Measurements from ENCODE around the gene CD33. TPM values are rescaled to one million over a fixed set of nuclear protein-coding genes. Genes with fewer than 3 reads are reported as not detected.
"Not testable (repeated sequence)": the region's sequence is repeated elsewhere in the genome, so short reads cannot be mapped to it uniquely, and the experiment has no call there.

CD33 gene
- total RNA-seq, 2 experiments from 2014 or later: 2.3 to 4.0 TPM

GRCh38 chr19:51194527-51195315 lies 30.2 kb upstream of the CD33 start:
- ChIA-PET CTCF (interaction anchor here (2.0 kb wide), 1 partner anchor 65 kb away, joined by 7 read pairs; no protein-coding TSS in a partner anchor), POLR2A (no interaction called here)
- ATAC-seq (peak; percentile 91), DNase-seq (no peak)
- Mint-ChIP-seq H3K4me1 (ENCODE audit: low read depth) (peaks cover 12% of the 10 kb centered on the region), H3K27ac (no peak overlapping the region), H3K4me3 (no peak overlapping the region), H3K27me3 (ENCODE audit: low read depth) (peaks cover 5% of the 10 kb centered on the region), H3K9me3 (ENCODE audit: insufficient read depth) (no peaks in the 10 kb centered on the region), H3K36me3 (ENCODE audit: low read depth) (no peaks in the 10 kb centered on the region)

- H3K27ac Mint-ChIP-seq: no peak overlapping the region
- ATAC-seq: no peak
- no peak overlapping the region for H3K4me3 Mint-ChIP-seq
- peaks cover 5% of the 10 kb centered on the region for H3K27me3 Mint-ChIP-seq (ENCODE audit: low read depth)
- peaks cover 12% of the 10 kb centered on the region for H3K4me1 Mint-ChIP-seq (ENCODE audit: low read depth)
- CTCF ChIA-PET: interaction anchor here (2.0 kb wide), 1 partner anchor 65 kb away, joined by 7 read pairs; no protein-coding TSS in a partner anchor
- POLR2A ChIA-PET: interaction anchor here (0.5 kb wide), 1 partner anchor 1037 kb away, joined by 3 read pairs; no protein-coding TSS in a partner anchor
- no peak for DNase-seq
- H3K36me3 Mint-ChIP-seq (ENCODE audit: low read depth): no peaks in the 10 kb centered on the region
- H3K9me3 Mint-ChIP-seq (ENCODE audit: insufficient read depth): no peaks in the 10 kb centered on the region
Measured at GRCh38 chr19:51195316-51195586, 29.6 kb upstream of the CD33 start.

- Mint-ChIP-seq H3K9me3 (ENCODE audit: insufficient read depth) (no peaks in the 10 kb centered on the region), H3K27ac (no peak overlapping the region), H3K4me3 (no peak overlapping the region), H3K4me1 (ENCODE audit: low read depth) (peaks cover 12% of the 10 kb centered on the region), H3K27me3 (ENCODE audit: low read depth) (peaks cover 7% of the 10 kb centered on the region), H3K36me3 (ENCODE audit: low read depth) (no peaks in the 10 kb centered on the region)
- DNase-seq: no peak
- POLR2A ChIA-PET: interaction anchor here (0.5 kb wide), 1 partner anchor 1036 kb away, joined by 3 read pairs; no protein-coding TSS in a partner anchor
- ATAC-seq: no peak
- CTCF ChIA-PET: interaction anchor here (2.0 kb wide), 1 partner anchor 64 kb away, joined by 7 read pairs; no protein-coding TSS in a partner anchor
Measured at GRCh38 chr19:51195616-51196015, 29.3 kb upstream of the CD33 start.

- POLR2A ChIA-PET: no interaction called here
- no peak for ATAC-seq
- Mint-ChIP-seq H3K4me3 (no peak overlapping the region), H3K36me3 (ENCODE audit: low read depth) (no peaks in the 10 kb centered on the region), H3K4me1 (ENCODE audit: low read depth) (peaks cover 12% of the 10 kb centered on the region), H3K9me3 (ENCODE audit: insufficient read depth) (no peaks in the 10 kb centered on the region), H3K27me3 (ENCODE audit: low read depth) (peaks cover 8% of the 10 kb centered on the region), H3K27ac (no peak overlapping the region)
- no peak for DNase-seq
- CTCF ChIA-PET: interaction anchor here (0.6 kb wide), 1 partner anchor 241 kb away, joined by 3 read pairs; no protein-coding TSS in a partner anchor
Measured at GRCh38 chr19:51196181-51196580, 28.7 kb upstream of the CD33 start.

- peaks cover 12% of the 10 kb centered on the region for H3K4me1 Mint-ChIP-seq (ENCODE audit: low read depth)
- H3K27me3 Mint-ChIP-seq (ENCODE audit: low read depth): peaks cover 19% of the 10 kb centered on the region
- ChIA-PET POLR2A (no interaction called here), CTCF (no interaction called here)
- no peak overlapping the region for H3K27ac Mint-ChIP-seq
- no peaks in the 10 kb centered on the region for H3K9me3 Mint-ChIP-seq (ENCODE audit: insufficient read depth)
- no peaks in the 10 kb centered on the region for H3K36me3 Mint-ChIP-seq (ENCODE audit: low read depth)
- ATAC-seq (no peak), DNase-seq (no peak)
- no peak overlapping the region for H3K4me3 Mint-ChIP-seq
Measured at GRCh38 chr19:51198641-51199040, 26.2 kb upstream of the CD33 start.

DNA sequence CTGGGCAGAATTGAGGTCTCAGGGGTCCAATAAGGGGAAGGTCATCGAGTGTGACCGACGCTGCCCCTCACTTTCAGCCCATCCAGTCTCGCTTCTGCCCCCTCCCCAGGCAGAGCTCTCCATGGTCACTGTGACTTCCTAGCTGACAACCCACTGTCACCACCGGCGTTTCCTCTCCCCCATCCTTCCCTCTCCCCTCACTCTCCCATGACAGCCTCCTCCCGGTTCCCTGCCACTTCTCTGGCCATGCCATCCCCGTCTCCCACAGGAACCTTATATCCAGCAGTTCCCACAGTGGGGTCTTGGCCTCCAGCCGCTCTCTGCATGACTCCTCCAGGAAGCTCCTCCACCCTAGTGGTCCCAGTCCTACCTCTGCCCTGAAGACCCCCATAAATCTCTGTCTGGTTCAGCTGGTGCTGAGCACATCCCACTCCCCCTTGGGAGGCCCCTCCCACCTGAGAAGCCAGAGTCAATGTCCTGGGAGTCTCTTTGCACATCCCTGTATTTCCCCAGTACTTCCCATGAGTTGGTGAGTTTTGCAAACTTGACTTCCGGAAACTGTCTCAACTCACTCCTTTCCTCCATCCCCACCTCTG lies 24.7 kb upstream of the CD33 start:
- CTCF ChIA-PET: no interaction called here

GRCh38 chr19:51201712-51202111 lies 23.2 kb upstream of the CD33 start:
- CTCF ChIA-PET: no interaction called here
- ATAC-seq (no peak), DNase-seq (no peak)
- Mint-ChIP-seq H3K27ac (no peak overlapping the region), H3K9me3 (ENCODE audit: insufficient read depth) (no peaks in the 10 kb centered on the region), H3K4me1 (ENCODE audit: low read depth) (peaks cover 5% of the 10 kb centered on the region), H3K4me3 (no peak overlapping the region), H3K27me3 (ENCODE audit: low read depth) (peaks cover 33% of the 10 kb centered on the region), H3K36me3 (ENCODE audit: low read depth) (no peaks in the 10 kb centered on the region)
- POLR2A ChIA-PET: no interaction called here

More for the DNA sequence above, 24.7 kb upstream of the CD33 start:
- H3K4me3 Mint-ChIP-seq: no peak overlapping the region
- peaks cover 12% of the 10 kb centered on the region for H3K4me1 Mint-ChIP-seq (ENCODE audit: low read depth)
- ATAC-seq (no peak), DNase-seq (no peak)
- H3K9me3 Mint-ChIP-seq (ENCODE audit: insufficient read depth): no peaks in the 10 kb centered on the region
- no peaks in the 10 kb centered on the region for H3K36me3 Mint-ChIP-seq (ENCODE audit: low read depth)
- POLR2A ChIA-PET: no interaction called here
- peaks cover 22% of the 10 kb centered on the region for H3K27me3 Mint-ChIP-seq (ENCODE audit: low read depth)
- no peak overlapping the region for H3K27ac Mint-ChIP-seq

GRCh38 chr19:51203916-51204315 lies 21.0 kb upstream of the CD33 start:
- H3K36me3 Mint-ChIP-seq (ENCODE audit: low read depth): no peaks in the 10 kb centered on the region
- H3K27ac Mint-ChIP-seq: no peak overlapping the region
- POLR2A ChIA-PET: no interaction called here
- ATAC-seq: no peak
- no peak for DNase-seq
- no peak overlapping the region for H3K4me3 Mint-ChIP-seq
- H3K4me1 Mint-ChIP-seq (ENCODE audit: low read depth): peaks cover 17% of the 10 kb centered on the region
- no peaks in the 10 kb centered on the region for H3K9me3 Mint-ChIP-seq (ENCODE audit: insufficient read depth)
- peaks cover 38% of the 10 kb centered on the region for H3K27me3 Mint-ChIP-seq (ENCODE audit: low read depth)
- CTCF ChIA-PET: interaction anchor here (0.7 kb wide), 1 partner anchor 63 kb away, joined by 3 read pairs; no protein-coding TSS in a partner anchor

DNA sequence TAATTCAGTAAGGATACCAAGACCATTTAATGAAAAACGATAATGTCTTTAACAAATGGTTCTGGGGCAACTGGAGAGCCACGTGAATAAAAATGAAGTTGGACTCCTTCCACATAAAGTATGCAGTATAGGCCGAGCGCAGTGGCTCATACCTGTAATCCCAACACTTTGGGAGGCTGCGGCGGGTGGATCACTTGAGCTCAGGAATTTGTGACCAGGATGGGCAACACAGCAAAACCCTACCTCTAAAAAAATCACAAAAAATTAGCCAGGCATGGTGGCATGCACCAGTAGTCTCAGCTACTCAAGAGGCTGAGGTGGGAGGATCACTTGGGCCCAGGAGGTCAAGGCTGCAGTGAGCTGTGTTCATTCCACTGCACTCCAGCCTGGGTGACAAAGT lies 20.6 kb upstream of the CD33 start:
- H3K4me1 Mint-ChIP-seq (ENCODE audit: low read depth): peaks cover 17% of the 10 kb centered on the region
- H3K27me3 Mint-ChIP-seq (ENCODE audit: low read depth): peaks cover 42% of the 10 kb centered on the region
- no peak for ATAC-seq
- no peaks in the 10 kb centered on the region for H3K36me3 Mint-ChIP-seq (ENCODE audit: low read depth)
- POLR2A ChIA-PET: no interaction called here
- CTCF ChIA-PET: interaction anchor here (0.7 kb wide), 1 partner anchor 63 kb away, joined by 3 read pairs; no protein-coding TSS in a partner anchor
- no peaks in the 10 kb centered on the region for H3K9me3 Mint-ChIP-seq (ENCODE audit: insufficient read depth)
- H3K4me3 Mint-ChIP-seq: no peak overlapping the region
- no peak overlapping the region for H3K27ac Mint-ChIP-seq
- no peak for DNase-seq

- Mint-ChIP-seq H3K36me3 (ENCODE audit: low read depth) (no peaks in the 10 kb centered on the region), H3K4me1 (ENCODE audit: low read depth) (peaks cover 31% of the 10 kb centered on the region), H3K4me3 (no peak overlapping the region), H3K27me3 (ENCODE audit: low read depth) (peaks cover 44% of the 10 kb centered on the region), H3K9me3 (ENCODE audit: insufficient read depth) (no peaks in the 10 kb centered on the region), H3K27ac (no peak overlapping the region)
- ChIA-PET POLR2A (no interaction called here), CTCF (interaction anchor here (1.4 to 1.6 kb wide), 2 partner anchors 24 to 51 kb away, joined by 3 read pairs; no protein-coding TSS in a partner anchor)
- ATAC-seq: no peak
- DNase-seq: no peak
Measured at GRCh38 chr19:51207747-51208146, 17.1 kb upstream of the CD33 start.

- Mint-ChIP-seq H3K27me3 (ENCODE audit: low read depth) (peaks cover 29% of the 10 kb centered on the region), H3K9me3 (ENCODE audit: insufficient read depth) (no peaks in the 10 kb centered on the region), H3K27ac (no peak overlapping the region), H3K36me3 (ENCODE audit: low read depth) (no peaks in the 10 kb centered on the region), H3K4me1 (ENCODE audit: low read depth) (peaks cover 26% of the 10 kb centered on the region), H3K4me3 (no peak overlapping the region)
- ChIA-PET POLR2A (no interaction called here), CTCF (no interaction called here)
- DNase-seq: no peak
- no peak for ATAC-seq
Measured at GRCh38 chr19:51210191-51210784, 14.6 kb upstream of the CD33 start.

DNA sequence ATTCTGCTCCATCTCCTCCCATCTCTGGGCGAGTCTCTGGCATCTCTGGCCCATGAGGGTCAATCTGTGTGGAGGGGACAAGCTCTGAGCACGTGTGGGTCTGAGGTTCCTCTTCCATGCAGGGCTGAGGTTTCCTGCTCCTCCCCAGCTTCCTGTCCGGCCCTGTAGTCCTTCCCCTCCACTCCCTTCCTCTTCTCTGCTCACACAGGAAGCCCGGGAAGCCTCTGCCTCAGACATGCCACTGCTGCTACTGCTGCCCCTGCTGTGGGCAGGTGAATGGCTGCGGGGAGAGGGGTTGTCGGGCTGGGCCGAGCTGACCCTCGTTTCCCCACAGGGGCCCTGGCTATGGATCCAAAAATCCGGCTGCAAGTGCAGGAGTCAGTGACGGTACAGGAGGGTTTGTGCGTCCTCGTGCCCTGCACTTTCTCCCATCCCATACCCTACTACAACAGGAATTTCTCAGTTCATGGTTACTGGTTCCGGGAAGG lies 14.0 kb upstream of the CD33 start:
- POLR2A ChIA-PET; CTCF ChIA-PET; H3K36me3 Mint-ChIP-seq (ENCODE audit: low read depth); H3K4me3 Mint-ChIP-seq; H3K27ac Mint-ChIP-seq; H3K9me3 Mint-ChIP-seq (ENCODE audit: insufficient read depth); ATAC-seq: not testable (repeated sequence)
- peak; percentile 20 for DNase-seq
- Mint-ChIP-seq H3K27me3 (ENCODE audit: low read depth) (peaks cover 26% of the 10 kb centered on the region), H3K4me1 (ENCODE audit: low read depth) (peaks cover 26% of the 10 kb centered on the region)

Data from activated CD8-positive, alpha-beta T cell treated with anti-CD3 and anti-CD28 coated beads, Interleukin-2, amount 10 ng/mL, durations not matched to agents 7 days and 5 days (primary cell).